ENCODE measurements around the gene ZBTB32.

Gene ZBTB32

DNA sequence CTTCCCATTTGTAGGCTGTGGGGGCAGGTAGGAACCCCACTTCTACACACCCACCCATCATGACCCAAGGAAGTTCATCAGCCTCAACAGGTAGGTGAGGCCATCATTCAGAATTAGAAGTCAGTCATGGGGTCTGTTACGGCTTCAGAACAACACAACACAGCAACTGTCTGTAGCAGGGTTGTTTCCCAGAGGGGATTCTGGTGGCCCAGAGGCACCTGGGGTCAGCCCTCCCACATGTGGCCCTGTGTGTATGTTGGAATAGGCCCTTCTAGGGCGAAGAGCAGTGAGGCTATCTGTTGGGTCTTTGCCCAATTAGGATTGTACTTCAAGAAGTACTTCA lies 34.5 kb downstream of the ZBTB32 start:
- no peak for DNase-seq

DNA sequence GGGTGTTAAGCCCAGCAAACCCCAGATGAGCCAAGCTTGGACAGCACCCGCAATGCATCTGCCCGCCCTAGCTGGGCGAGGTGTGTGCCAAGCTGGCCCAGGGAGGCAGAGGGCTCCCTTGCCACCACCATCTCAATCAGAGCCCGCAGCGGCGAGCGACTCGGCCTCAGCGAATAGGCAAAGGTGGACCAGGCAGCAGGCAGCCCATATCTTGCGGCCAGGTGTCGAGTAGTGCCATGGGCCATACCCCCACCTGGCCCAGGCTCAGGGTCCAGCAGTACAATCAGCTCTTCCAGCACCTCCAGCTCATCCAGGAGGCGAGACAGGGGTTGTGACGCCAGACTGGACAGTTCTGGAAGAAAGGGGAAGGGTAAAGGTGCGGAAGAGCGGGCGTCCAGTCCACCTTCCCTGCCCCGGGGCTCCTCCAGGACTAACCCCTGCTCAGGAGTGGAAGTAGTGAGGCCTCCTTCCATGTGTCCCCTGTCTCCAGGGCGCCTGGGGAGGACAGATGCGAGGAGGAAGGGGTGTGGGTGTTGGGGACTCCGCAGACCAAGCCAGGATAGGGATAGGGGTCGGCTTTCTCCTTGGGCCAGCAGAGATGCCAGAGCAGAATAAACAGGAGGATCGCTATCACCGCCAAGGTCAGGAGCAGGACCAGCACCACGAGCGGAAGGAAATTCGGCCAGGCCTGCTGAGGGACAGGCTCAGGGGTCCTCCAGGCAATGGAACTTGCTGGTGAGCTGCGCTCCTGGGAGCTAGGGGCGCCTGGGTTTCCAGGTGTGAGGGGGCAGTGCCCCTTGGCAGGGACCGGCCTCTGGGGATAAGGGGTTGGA lies 35.1 kb downstream of the ZBTB32 start:
- DNase-seq = no peak

DNA sequence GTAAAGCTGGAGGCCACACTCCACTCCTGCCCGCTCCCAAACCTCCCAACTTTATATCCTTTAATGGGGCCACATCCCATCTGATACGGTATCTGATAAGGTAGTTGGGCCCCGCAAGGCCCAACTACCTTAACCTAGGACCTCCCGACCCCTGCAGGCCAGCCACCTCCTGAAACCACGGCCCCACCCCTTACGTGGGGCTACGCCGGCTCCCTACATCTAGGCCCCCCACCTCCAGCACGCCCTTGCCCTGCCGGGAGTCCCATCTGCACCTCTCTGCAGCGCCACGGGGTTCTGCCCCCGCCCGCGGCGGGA lies 35.7 kb downstream of the ZBTB32 start:
- no peak for DNase-seq

DNA sequence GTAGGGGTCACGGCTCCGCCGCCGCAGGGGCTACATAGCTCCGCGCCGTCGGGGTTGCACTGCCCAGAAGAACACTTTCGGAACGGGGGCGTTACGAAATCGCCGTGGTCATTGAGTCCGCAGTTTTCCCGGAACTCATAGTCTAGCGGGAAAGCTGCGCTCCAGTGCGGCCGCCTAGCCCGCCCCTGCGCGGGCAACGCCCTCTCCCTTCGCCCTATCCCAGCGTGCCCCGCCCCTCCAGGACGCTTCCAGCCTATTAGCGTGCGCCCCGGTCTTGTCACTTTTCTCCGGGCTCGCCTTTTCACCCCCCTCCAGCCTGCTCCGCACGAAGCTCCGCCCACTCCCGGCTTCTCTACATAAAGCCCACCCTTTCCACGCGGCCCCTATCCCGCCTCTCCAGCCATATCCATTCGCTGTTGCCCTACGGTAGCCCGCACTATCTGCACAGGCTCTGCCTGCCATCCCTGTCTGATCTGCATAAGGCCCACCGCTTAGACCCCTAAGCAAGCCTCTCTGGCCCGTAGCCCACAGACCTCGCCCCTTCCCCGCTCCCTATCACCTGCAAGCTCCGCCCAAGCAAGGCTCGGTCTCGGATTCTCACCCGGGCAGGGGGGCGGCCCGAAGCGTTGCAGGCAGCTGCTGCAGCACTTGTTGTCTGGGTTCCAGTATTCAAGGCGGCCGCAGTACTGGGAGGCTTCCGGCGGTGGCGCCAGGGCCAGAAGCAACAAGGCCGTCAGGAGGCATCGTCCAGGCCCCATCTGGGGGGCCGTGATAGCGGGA lies 36.3 kb downstream of the ZBTB32 start:
- peak; percentile 93 for DNase-seq

DNA sequence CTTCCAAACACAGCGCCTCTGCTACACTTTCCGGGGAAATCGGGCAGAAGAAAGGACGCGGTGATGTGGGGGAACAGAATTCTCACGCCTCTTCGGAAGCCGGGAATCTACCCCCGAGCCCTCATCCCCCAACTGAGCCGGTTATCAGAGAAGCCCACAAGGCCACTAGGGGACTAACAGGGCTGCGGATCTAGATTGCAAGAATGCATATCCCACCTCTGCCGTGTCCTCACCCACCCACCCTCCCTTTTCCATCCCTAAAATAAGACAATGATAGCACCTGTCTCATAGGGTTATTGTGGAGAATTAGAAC lies 36.8 kb downstream of the ZBTB32 start:
- no peak for DNase-seq

DNA sequence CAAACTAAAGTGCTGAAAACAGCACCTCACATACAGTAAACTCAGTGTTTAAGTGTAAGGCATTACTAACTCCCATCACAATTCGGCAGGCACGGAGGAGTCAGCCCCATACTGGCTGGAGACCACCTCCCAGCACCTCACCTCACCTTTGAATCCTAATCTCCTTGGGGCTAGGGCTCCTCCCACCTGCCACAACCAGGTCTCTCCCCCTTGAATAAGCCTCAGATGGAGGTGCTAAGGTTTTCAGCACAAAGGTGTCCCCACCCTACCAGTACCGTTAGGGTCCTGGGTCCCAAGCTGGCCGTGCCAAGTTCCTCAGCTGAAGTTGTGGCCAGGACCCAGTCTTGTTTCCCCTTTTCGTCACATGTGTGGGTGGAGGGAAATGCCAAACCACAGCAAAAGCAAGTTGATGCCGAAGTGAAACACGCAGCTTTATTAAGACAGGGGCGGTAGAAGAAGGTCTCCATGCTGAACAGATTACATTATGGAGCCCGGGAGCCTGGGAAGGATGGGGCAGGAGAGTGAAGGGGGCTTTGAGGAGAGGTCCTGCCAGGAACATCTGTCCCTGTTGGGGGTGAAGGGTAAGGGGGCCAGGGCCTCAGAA lies 37.9 kb downstream of the ZBTB32 start, which contains the start of gene IGFLR1:
Gene IGFLR1, minus strand, starts transcription at position 332 of the 604 bp plus-strand sequence. CDS start 1,272 bp downstream, outside the sequence.
- DNase-seq = peak; percentile 47

DNA sequence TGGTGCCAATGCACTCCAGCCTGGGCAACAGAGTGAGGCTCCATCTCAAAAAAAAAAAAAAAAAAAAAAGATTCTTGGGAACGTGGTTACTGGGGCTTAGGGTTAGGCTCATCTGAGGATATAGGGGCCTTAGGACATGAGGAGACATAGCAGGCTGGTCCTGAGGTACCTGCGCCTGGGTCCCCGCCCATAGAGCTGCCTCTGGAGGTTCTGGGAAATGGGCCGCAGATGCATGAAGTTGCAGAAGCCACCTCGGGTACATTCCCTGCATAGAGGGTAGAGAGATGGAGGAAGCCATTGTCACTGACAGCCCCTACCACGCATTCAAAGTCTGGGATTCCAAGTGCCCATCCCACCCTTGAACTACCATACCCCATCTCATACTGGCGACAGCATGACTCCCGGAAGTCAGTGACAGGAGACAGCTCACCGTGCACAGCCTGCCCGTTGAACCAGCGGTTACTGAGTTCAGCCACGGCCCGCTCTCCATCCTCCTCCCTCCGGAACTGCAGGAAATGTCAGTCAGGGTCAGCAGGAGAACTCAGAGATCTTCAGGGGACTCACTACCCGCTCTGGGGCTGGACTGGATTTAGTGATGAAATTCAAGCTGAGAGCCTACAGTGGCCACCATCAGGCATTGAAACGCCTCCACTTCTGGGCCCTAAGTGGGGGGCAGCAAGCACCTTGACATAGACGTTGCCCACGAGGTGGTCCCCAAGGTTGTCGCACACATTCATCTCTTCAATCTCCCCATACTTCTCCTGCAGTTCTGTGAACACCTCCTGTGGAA lies 39.5 kb downstream of the ZBTB32 start:
- DNase-seq = no peak

DNA sequence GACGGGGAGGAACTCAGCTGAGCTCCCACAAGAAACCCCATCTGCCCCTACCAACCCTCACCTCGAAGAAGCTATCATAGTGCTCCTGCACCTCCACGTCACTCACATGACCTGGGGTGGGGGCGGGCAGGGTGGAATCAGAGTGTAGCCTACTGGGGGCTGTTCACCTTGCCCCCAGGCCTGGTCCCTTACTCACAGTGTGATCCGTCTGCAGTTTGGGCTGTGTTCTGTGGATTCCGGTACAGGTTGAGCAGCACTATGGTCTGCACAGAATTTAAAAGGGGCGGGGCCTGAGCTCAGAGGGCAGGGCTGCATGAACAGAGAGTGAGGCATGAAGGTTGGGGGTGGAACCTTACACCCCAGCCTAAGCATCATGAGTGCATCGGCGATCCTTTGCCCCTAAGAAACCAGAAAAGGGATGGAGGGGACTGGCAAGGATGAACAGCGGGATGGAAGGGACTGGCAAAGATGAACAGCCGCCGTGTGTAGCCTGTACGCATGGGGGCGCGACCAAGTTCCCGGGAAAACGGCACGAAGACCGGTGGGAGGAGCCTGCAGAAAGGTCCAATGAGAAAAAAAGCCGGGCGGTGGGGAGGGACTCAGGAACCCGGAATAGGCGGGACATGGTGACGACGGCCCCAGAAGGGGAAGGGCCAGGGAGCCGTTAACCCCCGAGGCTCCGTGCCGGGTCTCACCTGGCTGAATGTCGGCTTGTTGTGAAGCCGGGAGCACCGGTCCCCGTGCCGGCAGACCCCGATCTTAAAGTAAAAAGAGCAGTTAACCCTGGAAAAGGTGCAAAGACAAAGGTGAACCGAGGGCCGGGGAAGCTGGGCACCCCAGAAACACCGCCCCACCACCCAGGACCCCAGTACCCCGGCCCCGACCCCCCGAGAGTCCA lies 40.3 kb downstream of the ZBTB32 start:
- peak; percentile 87 for DNase-seq

DNA sequence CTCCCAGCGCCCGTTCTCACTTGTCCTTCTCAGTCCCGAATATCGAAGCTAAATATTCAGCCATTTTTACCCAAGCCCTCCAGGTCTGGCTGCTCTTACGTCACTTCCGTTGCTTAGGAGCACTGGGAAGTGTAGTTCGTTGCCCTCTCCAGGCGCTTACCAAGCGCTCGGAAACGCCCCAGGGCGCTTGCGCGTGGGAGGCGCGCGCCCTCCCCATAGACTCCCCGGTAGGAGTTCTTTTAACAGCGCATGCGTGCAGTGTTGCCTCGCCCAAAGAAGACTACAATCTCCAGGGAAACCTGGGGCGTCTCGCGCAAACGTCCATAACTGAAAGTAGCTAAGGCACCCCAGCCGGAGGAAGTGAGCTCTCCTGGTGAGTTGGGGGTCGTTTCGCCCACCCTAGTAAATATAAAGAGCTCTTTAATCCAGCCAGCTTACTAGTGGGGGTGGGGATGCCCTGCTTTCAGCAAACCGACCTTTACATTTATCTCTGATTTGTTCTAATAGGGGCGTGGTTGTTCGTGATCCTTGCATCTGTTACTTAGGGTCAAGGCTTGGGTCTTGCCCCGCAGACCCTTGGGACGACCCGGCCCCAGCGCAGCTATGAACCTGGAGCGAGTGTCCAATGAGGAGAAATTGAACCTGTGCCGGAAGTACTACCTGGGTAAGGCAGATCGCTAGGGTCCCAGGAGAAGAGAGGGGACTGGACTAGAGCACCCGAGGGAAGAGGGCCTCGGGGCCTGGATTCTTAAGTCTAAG lies 41.1 kb downstream of the ZBTB32 start, which contains the start of the genes PSENEN and U2AF1L4:
Gene PSENEN, plus strand, starts transcription at position 324 of the 759 bp plus-strand sequence. Its CDS starts 280 bp downstream, at position 604.
Gene U2AF1L4, minus strand, starts transcription at position 91 of the 759 bp plus-strand sequence. Its CDS starts 27 bp downstream, at position 64.
- peak; percentile 89 for DNase-seq

DNA sequence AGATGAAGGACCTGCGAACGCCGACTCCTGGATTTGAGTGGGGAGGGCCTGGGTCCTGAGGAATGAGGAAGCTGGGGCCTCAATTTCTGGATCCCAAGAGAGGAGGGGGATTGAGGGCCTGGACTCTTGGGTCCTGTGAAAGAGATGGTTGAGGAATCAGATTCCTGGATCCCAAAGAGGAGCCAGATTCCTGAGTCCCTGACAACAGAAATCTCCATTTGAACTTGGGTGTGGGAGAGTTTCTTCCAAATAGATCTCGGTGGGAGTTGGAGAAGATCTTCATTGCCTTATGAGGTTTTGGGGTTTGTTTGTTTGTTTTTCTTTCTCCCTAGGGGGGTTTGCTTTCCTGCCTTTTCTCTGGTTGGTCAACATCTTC lies 41.7 kb downstream of the ZBTB32 start:
- no peak for DNase-seq

DNA sequence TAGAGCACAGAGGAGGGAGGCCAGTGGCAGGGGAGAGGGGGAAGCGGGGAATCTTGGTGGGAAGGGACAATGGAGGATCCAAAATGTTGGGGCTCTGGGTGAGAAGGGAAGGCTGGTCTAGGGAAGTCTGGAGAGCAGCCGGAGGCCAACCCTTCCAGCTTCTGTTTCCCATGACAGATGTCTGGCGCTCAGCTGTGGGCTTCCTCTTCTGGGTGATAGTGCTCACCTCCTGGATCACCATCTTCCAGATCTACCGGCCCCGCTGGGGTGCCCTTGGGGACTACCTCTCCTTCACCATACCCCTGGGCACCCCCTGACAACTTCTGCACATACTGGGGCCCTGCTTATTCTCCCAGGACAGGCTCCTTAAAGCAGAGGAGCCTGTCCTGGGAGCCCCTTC lies 42.2 kb downstream of the ZBTB32 start:
- no peak for DNase-seq

DNA sequence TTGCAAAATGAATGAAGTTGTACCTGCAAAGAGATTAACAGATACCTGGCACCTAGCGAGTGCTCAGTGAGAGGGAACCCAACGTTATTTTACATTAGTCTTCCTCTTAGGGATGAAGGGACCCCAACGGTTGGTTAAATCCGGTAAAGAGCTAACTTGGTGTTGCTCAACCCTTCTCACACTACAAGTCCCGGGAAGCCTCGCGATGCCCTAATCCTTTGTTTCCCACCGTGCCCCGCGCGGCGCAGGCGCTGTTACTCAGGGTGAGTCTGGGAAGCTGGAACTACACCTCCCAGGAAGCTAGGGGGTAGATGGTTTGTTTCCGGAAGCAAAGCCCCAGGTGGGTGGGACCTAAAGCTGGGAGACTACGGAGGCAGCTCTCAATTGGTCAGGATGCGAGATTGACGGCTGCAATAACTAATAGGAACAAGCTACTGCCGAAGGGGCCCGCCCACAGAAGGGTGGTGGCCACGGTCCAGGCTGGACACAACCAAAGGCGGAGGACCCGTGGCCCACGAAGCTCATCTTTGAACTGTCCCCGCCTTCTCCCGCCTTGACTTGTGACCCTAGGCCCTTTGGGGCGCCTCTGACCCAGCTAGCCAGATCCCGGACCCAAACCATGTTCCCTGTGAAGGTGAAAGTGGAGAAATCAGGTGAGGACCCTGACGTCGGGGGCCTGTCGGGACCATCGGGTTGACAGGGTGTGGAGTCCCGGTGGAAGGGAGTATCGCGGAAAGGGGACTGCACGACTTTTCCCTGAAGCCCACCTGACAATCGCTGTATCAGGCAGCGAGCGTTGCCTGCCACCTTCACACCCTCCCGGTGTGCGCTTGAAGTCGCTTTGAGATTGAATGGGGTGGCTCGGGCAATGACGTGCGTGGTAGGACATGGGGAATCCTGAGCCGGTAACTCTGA lies 44.0 kb downstream of the ZBTB32 start, which contains the start of gene LIN37:
Gene LIN37, plus strand, starts transcription at position 471 of the 915 bp plus-strand sequence. Its CDS starts 149 bp downstream, at position 620.
- peak; percentile 95 for DNase-seq

DNA sequence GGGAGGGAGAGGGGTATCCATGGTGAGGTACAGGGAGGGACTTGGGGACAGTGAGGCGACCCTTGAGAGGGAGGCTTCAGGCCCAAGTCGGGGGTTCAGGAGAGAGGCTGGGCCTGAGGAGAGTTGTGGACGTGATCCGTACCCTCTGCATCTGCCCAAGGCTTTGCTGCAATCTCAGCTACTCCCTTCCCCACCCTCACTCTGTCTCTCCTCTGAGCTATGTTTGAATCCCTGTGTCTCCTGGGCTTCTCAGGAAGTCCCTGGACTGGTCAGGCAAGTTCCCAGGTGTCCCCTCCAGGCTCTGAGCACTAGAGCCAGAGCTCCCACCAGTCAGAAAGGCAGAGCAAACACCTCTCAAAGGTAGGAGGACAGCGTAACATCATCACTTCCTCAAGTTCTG lies 45.8 kb downstream of the ZBTB32 start:
- no peak for DNase-seq

DNA sequence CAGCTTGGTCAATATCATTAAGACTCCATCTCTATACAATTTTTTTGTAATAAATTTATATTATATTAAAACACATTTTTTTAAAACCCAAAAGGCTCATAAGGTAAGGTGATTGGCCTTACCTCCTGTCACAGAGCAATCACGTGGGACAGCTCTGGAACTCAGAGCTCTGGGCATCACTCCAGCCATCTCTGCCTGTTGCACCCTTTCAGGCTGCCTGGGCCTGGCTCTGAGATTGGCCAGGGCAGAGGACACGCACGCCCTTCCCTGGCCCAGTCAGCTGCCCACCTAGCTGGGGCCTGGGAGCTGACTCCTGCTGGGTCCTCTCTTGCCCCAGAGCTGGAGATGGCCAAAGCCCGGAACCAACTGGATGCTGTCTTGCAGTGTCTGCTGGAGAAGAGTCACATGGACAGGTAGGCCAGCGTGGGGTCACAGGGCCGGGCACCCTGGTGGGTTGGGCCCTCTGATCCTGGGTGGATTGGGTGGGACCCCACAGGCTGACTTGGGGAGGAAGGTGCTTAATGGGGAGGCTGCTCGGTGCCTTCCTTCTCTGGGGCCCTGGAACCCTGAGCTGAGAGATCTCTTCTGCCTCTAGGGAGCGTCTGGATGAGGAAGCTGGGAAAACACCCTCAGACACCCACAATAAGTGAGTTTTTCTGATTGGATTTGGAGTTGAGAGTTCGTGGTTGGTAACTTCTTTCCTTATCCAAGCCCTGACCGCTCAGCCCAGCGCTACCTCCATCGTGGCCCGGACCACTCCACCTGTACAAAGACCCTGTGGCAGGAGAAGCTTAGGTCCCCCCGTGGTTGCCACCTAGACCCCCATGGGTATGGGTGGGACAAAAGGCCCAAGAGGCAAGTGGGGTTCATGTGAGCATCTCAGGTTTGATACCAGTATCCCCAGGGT lies 47.7 kb downstream of the ZBTB32 start:
- DNase-seq = no peak

DNA sequence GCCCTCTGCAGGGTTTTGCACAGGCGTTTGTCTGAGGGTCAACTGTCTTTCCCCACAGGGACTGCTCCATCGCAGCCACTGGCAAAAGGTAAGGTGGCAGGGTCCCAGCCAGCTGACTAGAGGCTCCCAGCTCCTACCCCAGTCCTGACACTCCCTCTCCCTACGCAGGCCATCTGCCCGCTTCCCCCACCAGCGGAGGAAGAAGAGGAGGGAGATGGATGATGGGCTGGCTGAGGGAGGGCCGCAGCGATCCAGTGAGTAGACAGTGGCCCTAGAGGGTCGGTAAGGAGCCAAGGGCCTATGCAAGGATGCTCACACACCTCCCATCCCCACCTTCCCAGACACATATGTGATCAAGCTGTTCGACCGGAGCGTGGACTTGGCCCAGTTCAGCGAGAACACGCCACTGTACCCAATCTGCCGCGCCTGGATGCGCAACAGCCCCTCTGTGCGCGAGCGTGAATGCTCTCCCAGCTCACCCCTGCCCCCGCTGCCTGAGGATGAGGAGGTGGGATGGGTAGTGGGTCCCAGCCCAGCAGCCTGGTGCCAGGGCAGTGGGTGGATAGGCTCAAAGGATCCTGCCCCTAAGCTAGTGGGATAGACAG lies 48.5 kb downstream of the ZBTB32 start:
- DNase-seq = no peak

DNA sequence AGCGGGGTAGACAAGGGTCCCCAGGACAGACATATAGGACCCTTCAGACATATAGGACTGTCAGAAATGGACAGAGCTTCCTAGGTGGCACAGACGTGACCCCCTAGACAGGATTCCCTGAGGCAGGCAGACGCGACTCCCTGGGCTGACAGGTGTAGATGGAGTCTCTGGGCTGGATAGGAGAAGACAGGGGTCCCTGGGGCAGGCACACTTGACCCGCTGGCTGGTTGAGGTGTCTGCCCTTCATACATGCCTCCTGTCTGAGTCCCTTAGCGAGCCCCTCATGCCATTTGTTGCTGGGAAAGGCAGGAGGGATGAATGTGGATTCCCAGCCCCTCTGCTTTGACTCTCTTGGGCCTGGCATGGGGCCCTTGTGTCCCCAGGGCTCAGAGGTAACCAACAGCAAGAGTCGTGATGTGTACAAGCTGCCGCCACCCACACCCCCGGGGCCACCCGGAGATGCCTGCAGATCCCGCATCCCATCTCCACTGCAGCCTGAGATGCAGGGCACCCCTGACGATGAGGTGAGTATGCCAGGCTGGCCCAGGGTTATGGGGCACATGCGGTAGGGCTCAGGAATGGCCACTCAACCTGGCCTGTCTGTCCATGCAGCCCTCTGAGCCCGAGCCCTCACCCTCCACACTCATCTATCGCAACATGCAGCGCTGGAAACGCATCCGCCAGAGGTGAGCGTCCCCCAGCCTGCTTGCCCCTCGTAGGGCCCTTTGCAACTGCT lies 49.4 kb downstream of the ZBTB32 start:
- no peak for DNase-seq

DNA sequence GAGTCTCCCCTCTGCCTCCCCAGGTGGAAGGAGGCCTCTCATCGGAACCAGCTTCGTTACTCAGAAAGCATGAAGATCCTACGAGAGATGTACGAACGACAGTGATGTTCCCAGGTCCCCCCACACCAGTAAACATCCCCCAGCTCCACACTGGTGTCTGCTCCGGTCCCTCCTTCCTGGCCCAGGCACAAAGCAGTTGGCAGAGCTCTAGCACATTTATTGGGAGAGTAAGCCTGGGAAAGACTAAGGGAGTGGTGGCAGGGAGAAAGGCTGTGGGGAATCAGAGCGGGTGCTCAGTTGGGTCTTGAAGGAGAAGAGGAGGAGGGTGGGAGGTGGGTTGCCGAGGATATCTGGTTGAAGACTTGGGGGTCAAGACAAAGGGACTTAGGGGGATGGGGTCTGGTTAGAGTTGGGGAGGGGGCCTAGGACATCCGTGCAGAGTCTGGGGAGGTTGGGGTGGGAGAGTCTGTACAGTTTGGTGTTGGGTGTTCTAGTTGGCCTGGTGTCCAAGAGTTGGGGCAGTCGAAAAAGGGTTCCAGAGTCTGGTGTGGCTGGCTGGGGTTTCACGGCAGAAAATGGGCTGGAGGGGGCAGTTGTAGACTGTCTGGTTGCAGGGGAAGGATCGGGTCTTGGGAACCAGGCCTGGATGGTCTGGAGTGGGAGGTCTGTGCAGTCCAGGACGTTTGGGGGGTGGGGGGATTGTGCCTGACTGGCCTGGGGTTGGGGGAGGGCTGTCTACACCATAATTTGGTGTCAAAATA lies 50.2 kb downstream of the ZBTB32 start:
- DNase-seq = no peak

Measured in stimulated activated CD4-positive, alpha-beta T cell treated with anti-CD3 and anti-CD28 coated beads, Interleukin-12 subunit alpha, Interleukin-12 subunit beta, amount 100 ng/mL, for 4 hours (primary cell).